OCI-LY3 (cell line): Measurements from ENCODE around the gene UCHL3.

Experiments
- H2AFZ ChIP-seq: fragments of 200-600, 300-600 bp; shearing (Covaris generic); 2 replicates; pipeline ENCODE4 v1.6.0; 2014; ENCODE audit warnings: antibody characterized with exemption, low read depth, low read length
- H3K27ac ChIP-seq: fragments of 200-600, 300-600 bp; sonication (generic); 2 replicates; pipeline ENCODE4 v1.5.1; 2014; ENCODE audit warnings: mild to moderate bottlenecking, low read length, moderate library complexity, mixed read lengths
- H3K27me3 ChIP-seq: fragments of 200-600, 300-600 bp; sonication (generic); 2 replicates; pipeline ENCODE4 v1.6.1; 2014; ENCODE audit warnings: low read depth, low read length, mixed read lengths
- H3K36me3 ChIP-seq: fragments of 200-600, 300-600 bp; sonication (generic); replicated peaks from 2 replicates; pipeline ENCODE3; 2014; ENCODE audit warnings: low read depth, low read length, mixed read lengths
- H3K4me1 ChIP-seq: fragments of 300-600, 200-600 bp; sonication (generic); 2 replicates; pipeline ENCODE4 v1.6.1; 2014; ENCODE audit warnings: low read length, mixed read lengths
- H3K4me2 ChIP-seq: fragments of 200-600, 300-600 bp; sonication (generic); 2 replicates; pipeline ENCODE4 v1.6.1; 2014; ENCODE audit warnings: low read length, mixed read lengths
- H3K4me3 ChIP-seq: fragments of 300-600, 200-600 bp; sonication (generic); 2 replicates; pipeline ENCODE4 v1.5.1; 2014; ENCODE audit warnings: antibody characterized with exemption, mild to moderate bottlenecking, low read length, moderate library complexity
- H3K79me2 ChIP-seq: fragments of 300-600, 200-600 bp; shearing (Covaris generic); 2 replicates; pipeline ENCODE4 v1.6.1; 2014; ENCODE audit warnings: mild to moderate bottlenecking, low read length, mixed read lengths
- H3K9ac ChIP-seq: fragments of 300-600, 200-600 bp; shearing (Covaris generic); 2 replicates; pipeline ENCODE4 v1.6.0; 2014; ENCODE audit warnings: mild to moderate bottlenecking, low read length, moderate library complexity
- H3K9me3 ChIP-seq: fragments of 200-600, 300-600 bp; shearing (Covaris generic); 2 replicates; pipeline ENCODE4 v1.6.1; 2014; ENCODE audit warnings: low read length, mixed read lengths; ENCODE audit not compliant: insufficient read depth
- H4K20me1 ChIP-seq: fragments of 200-600, 300-600 bp; sonication (generic); 2 replicates; pipeline ENCODE4 v1.6.1; 2016; ENCODE audit warnings: low read length, mixed read lengths; ENCODE audit not compliant: insufficient read depth
- CTCF ChIP-seq: fragments of 200-600, 300-600 bp; sonication (generic); IDR thresholded peaks from 2 replicates; pipeline ENCODE4 v1.5.1; 2014; ENCODE audit warnings: antibody characterized with exemption, low read length, low read depth
- EZH2phosphoT487 ChIP-seq: fragments of 200-600 bp; shearing (Covaris generic); IDR thresholded peaks from 2 replicates; pipeline ENCODE4 v1.6.1; 2018; ENCODE audit warnings: antibody characterized with exemption, mixed run types, low read depth

Gene UCHL3

GRCh38 chr13:75618308-75618707 lies 68.7 kb downstream of the UCHL3 start:
- no peaks in the 10 kb centered on the region for H3K9me3 ChIP-seq
- no peak overlapping the region for H3K4me3 ChIP-seq
- no peaks in the 10 kb centered on the region for H3K27me3 ChIP-seq
- no peak overlapping the region for H3K27ac ChIP-seq
- H3K79me2 ChIP-seq, result no peaks in the 10 kb centered on the region
- no peak overlapping the region for H3K4me2 ChIP-seq
- no peak overlapping the region for H2AFZ ChIP-seq
- no peak for TF ChIP-seq CTCF
- no peak for TF ChIP-seq EZH2phosphoT487
- H3K4me1 ChIP-seq, result no peaks in the 10 kb centered on the region
- no peak overlapping the region for H3K9ac ChIP-seq
- no peaks in the 10 kb centered on the region for H4K20me1 ChIP-seq
- H3K36me3 ChIP-seq, result no peaks in the 10 kb centered on the region

- H4K20me1 ChIP-seq, result no peaks in the 10 kb centered on the region
- H3K4me3 ChIP-seq, result no peak overlapping the region
- no peaks in the 10 kb centered on the region for H3K79me2 ChIP-seq
- H3K27ac ChIP-seq, result no peak overlapping the region
- no peak overlapping the region for H2AFZ ChIP-seq
- no peaks in the 10 kb centered on the region for H3K36me3 ChIP-seq
- TF ChIP-seq CTCF (no peak), EZH2phosphoT487 (no peak)
- no peaks in the 10 kb centered on the region for H3K4me1 ChIP-seq
- no peak overlapping the region for H3K9ac ChIP-seq
- no peaks in the 10 kb centered on the region for H3K9me3 ChIP-seq
- no peak overlapping the region for H3K4me2 ChIP-seq
- H3K27me3 ChIP-seq, result no peaks in the 10 kb centered on the region
These were observed 70.4 kb downstream of the UCHL3 start for GRCh38 chr13:75620020-75620419.

GRCh38 chr13:75621147-75621546 lies 71.6 kb downstream of the UCHL3 start:
- H3K4me3 ChIP-seq, result no peak overlapping the region
- H3K79me2 ChIP-seq, result no peaks in the 10 kb centered on the region
- no peaks in the 10 kb centered on the region for H4K20me1 ChIP-seq
- no peak overlapping the region for H3K4me2 ChIP-seq
- TF ChIP-seq CTCF (no peak), EZH2phosphoT487 (no peak)
- no peaks in the 10 kb centered on the region for H3K36me3 ChIP-seq
- no peaks in the 10 kb centered on the region for H3K9me3 ChIP-seq
- no peak overlapping the region for H3K27ac ChIP-seq
- no peak overlapping the region for H2AFZ ChIP-seq
- no peaks in the 10 kb centered on the region for H3K27me3 ChIP-seq
- no peak overlapping the region for H3K9ac ChIP-seq
- no peaks in the 10 kb centered on the region for H3K4me1 ChIP-seq

- Histone ChIP-seq H3K4me1 (no peaks in the 10 kb centered on the region), H3K36me3 (no peaks in the 10 kb centered on the region), H4K20me1 (no peaks in the 10 kb centered on the region), H3K4me3 (no peak overlapping the region), H3K9ac (no peak overlapping the region), H3K4me2 (no peak overlapping the region), H2AFZ (no peak overlapping the region), H3K27ac (no peak overlapping the region), H3K9me3 (no peaks in the 10 kb centered on the region), H3K79me2 (no peaks in the 10 kb centered on the region), H3K27me3 (no peaks in the 10 kb centered on the region)
- TF ChIP-seq EZH2phosphoT487 (no peak), CTCF (no peak)
These were observed 79.2 kb downstream of the UCHL3 start for GRCh38 chr13:75628801-75629200.
